HG03135 (cell line): ENCODE results near the gene CFTR.
"Not testable (repeated sequence)": the region's sequence is repeated elsewhere in the genome, so short reads cannot be mapped to it uniquely, and the experiment has no call there.

Experiments
- ATAC-seq: cut with Tn5 transposase; IDR thresholded peaks from one replicate; pipeline ENCODE4 v1.9.1; 2021; ENCODE audit warnings: mild to moderate bottlenecking, moderate library complexity; ENCODE audit not compliant: unreplicated experiment

CFTR gene

GRCh38 chr7:117479225-117480054 lies at the start of gene CFTR:
TSS of gene CFTR (plus strand) at chr7:117480025. CDS start at chr7:117480095, 70 bp downstream.
- ATAC-seq = no peak

- peak; percentile 94 for ATAC-seq
Measured at GRCh38 chr7:117435475-117436043, 44.3 kb upstream of the CFTR start.

- ATAC-seq = no peak
Measured at GRCh38 chr7:117444646-117445045, 35.2 kb upstream of the CFTR start.

GRCh38 chr7:117445206-117445605 lies 34.6 kb upstream of the CFTR start:
- ATAC-seq = no peak

GRCh38 chr7:117446220-117446815 lies 33.5 kb upstream of the CFTR start:
- no peak for ATAC-seq

- no peak for ATAC-seq
Measured at GRCh38 chr7:117448655-117449054, 31.2 kb upstream of the CFTR start.

- no peak for ATAC-seq
Measured at GRCh38 chr7:117458977-117459583, 20.7 kb upstream of the CFTR start.

GRCh38 chr7:117459735-117460134 lies 20.1 kb upstream of the CFTR start:
- ATAC-seq = no peak

- not testable (repeated sequence) for ATAC-seq
Measured at GRCh38 chr7:117460815-117461214, 19.0 kb upstream of the CFTR start.

GRCh38 chr7:117468174-117468573 lies 11.7 kb upstream of the CFTR start:
- no peak for ATAC-seq

- no peak for ATAC-seq
Measured at GRCh38 chr7:117470777-117471176, 9.0 kb upstream of the CFTR start.

GRCh38 chr7:117472335-117472734 lies 7.5 kb upstream of the CFTR start:
- ATAC-seq = no peak

GRCh38 chr7:117476557-117477215 lies 3.1 kb upstream of the CFTR start:
- ATAC-seq = no peak

- no peak for ATAC-seq
Measured at GRCh38 chr7:117478836-117479224, 995 bp upstream of the CFTR start.

- no peak for ATAC-seq
Measured at GRCh38 chr7:117480055-117480362, 184 bp downstream of the CFTR start.

- ATAC-seq = no peak
Measured at GRCh38 chr7:117480978-117481377, 1.2 kb downstream of the CFTR start.

- ATAC-seq = no peak
Measured at GRCh38 chr7:117485118-117485620, 5.3 kb downstream of the CFTR start.

- no peak for ATAC-seq
Measured at GRCh38 chr7:117489016-117489415, 9.2 kb downstream of the CFTR start.

- ATAC-seq = no peak
Measured at GRCh38 chr7:117489430-117489829, 9.6 kb downstream of the CFTR start.

GRCh38 chr7:117489911-117490310 lies 10.1 kb downstream of the CFTR start:
- ATAC-seq = no peak

GRCh38 chr7:117492649-117493048 lies 12.8 kb downstream of the CFTR start:
- ATAC-seq = no peak
